Measurements from ENCODE around the gene SLC29A3.
"Not testable (repeated sequence)": the region's sequence is repeated elsewhere in the genome, so short reads cannot be mapped to it uniquely, and the experiment has no call there.

The SLC29A3 gene

GRCh38 chr10:71283876-71284275 lies 35.2 kb upstream of the SLC29A3 start:
- no peak for DNase-seq (ENCODE audit: low read depth in 2 of 2)

- no peak for DNase-seq (ENCODE audit: low read depth in 2 of 2)
Measured at GRCh38 chr10:71284544-71285179, 34.4 kb upstream of the SLC29A3 start.

GRCh38 chr10:71285180-71285545 lies 33.9 kb upstream of the SLC29A3 start:
- DNase-seq (ENCODE audit: low read depth in 2 of 2): peak; percentile 10 to 14

GRCh38 chr10:71285986-71286385 lies 33.1 kb upstream of the SLC29A3 start:
- no peak for DNase-seq (ENCODE audit: low read depth in 2 of 2)

GRCh38 chr10:71286521-71287294 lies 32.4 kb upstream of the SLC29A3 start:
- no peak for DNase-seq (ENCODE audit: low read depth in 2 of 2)

GRCh38 chr10:71287456-71287855 lies 31.6 kb upstream of the SLC29A3 start:
- DNase-seq (ENCODE audit: low read depth in 2 of 2): no peak

- no peak for DNase-seq (ENCODE audit: low read depth in 2 of 2)
Measured at GRCh38 chr10:71288461-71288860, 30.6 kb upstream of the SLC29A3 start.

GRCh38 chr10:71289421-71290130 lies 29.5 kb upstream of the SLC29A3 start:
- DNase-seq (ENCODE audit: low read depth in 2 of 2): no peak

- no peak for DNase-seq (ENCODE audit: low read depth in 2 of 2)
Measured at GRCh38 chr10:71290331-71290730, 28.7 kb upstream of the SLC29A3 start.

GRCh38 chr10:71290806-71291527 lies 28.1 kb upstream of the SLC29A3 start:
- no peak for DNase-seq (ENCODE audit: low read depth in 2 of 2)

GRCh38 chr10:71291528-71291900 lies 27.5 kb upstream of the SLC29A3 start:
- DNase-seq (ENCODE audit: low read depth in 2 of 2): no peak

GRCh38 chr10:71292624-71293445 lies 26.2 kb upstream of the SLC29A3 start:
- no peak for DNase-seq (ENCODE audit: low read depth in 2 of 2)

- no peak for DNase-seq (ENCODE audit: low read depth in 2 of 2)
Measured at GRCh38 chr10:71293446-71294084, 25.5 kb upstream of the SLC29A3 start.

GRCh38 chr10:71294091-71294561 lies 24.9 kb upstream of the SLC29A3 start:
- no peak for DNase-seq (ENCODE audit: low read depth in 2 of 2)

GRCh38 chr10:71294856-71295255 lies 24.2 kb upstream of the SLC29A3 start:
- DNase-seq (ENCODE audit: low read depth in 2 of 2): no peak

- DNase-seq (ENCODE audit: low read depth in 2 of 2): no peak
Measured at GRCh38 chr10:71295641-71296040, 23.4 kb upstream of the SLC29A3 start.

GRCh38 chr10:71296086-71296485 lies 23.0 kb upstream of the SLC29A3 start:
- DNase-seq (ENCODE audit: low read depth in 2 of 2): no peak

- not testable (repeated sequence) for DNase-seq (ENCODE audit: low read depth in 2 of 2)
Measured at GRCh38 chr10:71296811-71297210, 22.2 kb upstream of the SLC29A3 start.

- DNase-seq (ENCODE audit: low read depth in 2 of 2): no peak
Measured at GRCh38 chr10:71297343-71297742, 21.7 kb upstream of the SLC29A3 start.

- no peak for DNase-seq (ENCODE audit: low read depth in 2 of 2)
Measured at GRCh38 chr10:71299071-71299785, 19.8 kb upstream of the SLC29A3 start.

All from stimulated activated CD8-positive, alpha-beta memory T cell treated with anti-CD3 and anti-CD28 coated beads, Interleukin-2, amount 100 ng/mL, for 48 hours (primary cell).